HUES6 (cell line): ENCODE measurements around the gene MNAT1.
A peak's percentile ranks its signal among the peaks of the same experiment; 100 is the strongest.

Source experiments
- H3K27ac ChIP-seq: 2 replicates; pipeline ENCODE4 v1.7.0; 2013; ENCODE audit warnings: low read depth, mild to moderate bottlenecking, low read length, inconsistent platforms
- H3K27me3 ChIP-seq: 2 replicates; pipeline ENCODE4 v1.6.1; 2013; ENCODE audit warnings: low read length; ENCODE audit not compliant: control insufficient read depth, insufficient read depth
- H3K36me3 ChIP-seq: 2 replicates; pipeline ENCODE4 v1.6.1; 2013; ENCODE audit warnings: low read length; ENCODE audit not compliant: control insufficient read depth, insufficient read depth
- H3K4me1 ChIP-seq: 2 replicates; pipeline ENCODE4 v1.6.1; 2013; ENCODE audit warnings: low read length; ENCODE audit not compliant: control insufficient read depth, insufficient read depth
- H3K4me3 ChIP-seq: 2 replicates; pipeline ENCODE4 v1.5.1; 2013; ENCODE audit warnings: low read depth, low read length
- H3K9ac ChIP-seq: one replicate; pipeline ENCODE4 v1.6.1; 2013; ENCODE audit warnings: mild to moderate bottlenecking, low read length
- H3K9me3 ChIP-seq: 2 replicates; pipeline ENCODE4 v1.6.1; 2013; ENCODE audit warnings: low read depth, low read length; ENCODE audit not compliant: control insufficient read depth, insufficient read depth

Gene MNAT1

DNA sequence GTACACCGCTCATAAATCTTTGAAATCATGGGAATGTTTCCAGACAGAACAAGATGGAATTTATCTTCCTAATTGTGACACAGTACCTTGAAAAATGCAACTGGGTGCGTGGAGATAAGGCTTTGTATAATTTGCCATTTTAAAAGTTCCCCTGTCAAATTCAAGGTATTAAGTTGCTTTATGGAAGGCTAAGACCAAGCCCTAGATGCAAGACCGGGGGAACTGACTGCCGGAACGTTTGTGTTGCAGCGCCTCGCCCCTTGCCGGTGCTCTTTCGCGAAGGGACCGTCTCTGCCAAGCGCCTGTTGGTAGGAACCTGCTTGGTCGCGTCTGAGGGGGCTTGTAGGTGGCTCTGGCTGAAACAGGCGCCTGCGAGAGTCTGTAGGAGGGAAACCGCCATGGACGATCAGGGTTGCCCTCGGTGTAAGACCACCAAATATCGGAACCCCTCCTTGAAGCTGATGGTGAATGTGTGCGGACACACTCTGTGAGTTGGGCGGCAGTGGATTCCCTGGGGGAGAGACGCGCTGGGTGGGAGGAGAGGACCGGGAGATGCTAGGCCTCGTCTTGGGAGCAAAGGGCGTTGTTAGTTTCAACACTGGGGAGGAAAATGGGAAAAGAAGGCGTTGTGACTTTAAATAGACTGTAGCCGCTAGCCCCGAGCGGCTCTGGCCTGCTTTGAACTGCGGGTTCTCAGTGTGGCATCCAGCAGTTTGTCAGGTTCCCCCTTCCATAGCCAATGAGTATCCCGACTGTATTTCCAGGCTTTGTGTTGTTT lies at the start of gene MNAT1:
MNAT1 (plus strand) TSS at position 297 of the 778 bp plus-strand sequence; CDS start at position 399, 102 bp downstream.
- H3K4me3 ChIP-seq: peak within 1 kb of the TSS; percentile 95
- peaks cover 3% of the 10 kb centered on the region; the same call in 1 of the 2 replicates for H3K27me3 ChIP-seq
- no peaks in the 10 kb centered on the region for H3K9me3 ChIP-seq
- peaks cover 8% of the 10 kb centered on the region for H3K4me1 ChIP-seq
- H3K36me3 ChIP-seq: no peaks in the 10 kb centered on the region
- H3K27ac ChIP-seq: no peak within 1 kb of the TSS
- peak within 1 kb of the TSS; percentile 91 for H3K9ac ChIP-seq

DNA sequence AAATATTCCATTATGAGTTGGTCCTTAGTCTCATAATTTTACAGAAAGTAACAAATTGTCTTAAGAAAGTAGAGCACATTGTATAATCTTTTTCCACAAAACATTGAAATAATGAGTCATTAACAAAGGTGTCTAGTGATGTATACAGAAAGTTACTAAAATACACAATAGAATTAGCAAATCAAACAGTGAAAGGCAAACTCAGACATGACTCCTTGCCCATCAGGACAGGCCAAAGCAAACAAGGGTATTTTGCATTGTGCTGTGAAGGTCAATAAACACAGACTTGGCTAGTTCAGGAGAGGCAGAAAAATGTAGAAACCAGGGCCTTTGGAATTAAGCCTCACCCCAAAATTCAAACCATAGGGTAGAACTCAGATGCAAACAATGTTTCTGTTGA lies 47.7 kb upstream of the MNAT1 start:
- no peaks in the 10 kb centered on the region for H3K9me3 ChIP-seq
- H3K27ac ChIP-seq: no peak overlapping the region
- no peaks in the 10 kb centered on the region for H3K36me3 ChIP-seq
- no peak overlapping the region for H3K4me3 ChIP-seq
- H3K9ac ChIP-seq: no peak overlapping the region
- no peaks in the 10 kb centered on the region for H3K27me3 ChIP-seq
- H3K4me1 ChIP-seq: no peaks in the 10 kb centered on the region

DNA sequence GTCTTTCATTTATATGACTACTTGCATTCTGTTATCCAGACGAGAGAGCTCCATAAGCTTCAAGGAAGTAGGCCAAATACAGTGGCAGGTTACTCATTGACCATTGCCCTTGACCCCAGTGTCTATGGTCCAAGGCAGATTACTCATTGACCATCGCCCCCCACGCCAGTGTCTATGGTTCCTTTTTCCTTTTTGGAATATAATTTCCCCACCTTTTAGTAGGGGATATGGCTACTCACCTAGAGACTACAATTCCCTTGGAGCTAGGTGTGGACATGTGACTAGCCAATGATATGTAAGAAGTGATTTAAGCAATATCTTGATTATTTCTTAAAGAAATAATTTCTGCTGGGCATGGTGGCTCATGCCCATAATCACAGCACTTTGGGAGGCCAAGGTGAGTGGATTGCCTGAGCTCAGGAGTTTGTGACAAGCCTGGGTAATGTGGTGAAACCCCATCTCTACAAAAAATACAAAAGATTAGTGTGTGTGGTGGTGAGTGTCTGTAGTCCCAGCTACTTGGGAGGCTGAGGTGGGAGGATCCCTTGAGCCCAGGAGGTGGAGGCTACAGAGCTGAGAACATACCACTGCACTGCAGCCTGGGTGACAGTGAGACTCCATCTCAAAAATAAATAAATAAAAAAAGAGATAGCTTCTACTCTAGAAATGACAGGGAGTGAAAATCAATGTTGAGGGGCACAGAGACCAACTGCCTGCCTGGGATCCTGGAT lies 43.0 kb upstream of the MNAT1 start:
- H3K9ac ChIP-seq: no peak overlapping the region
- no peak overlapping the region for H3K27ac ChIP-seq
- H3K27me3 ChIP-seq: no peaks in the 10 kb centered on the region
- H3K4me3 ChIP-seq: no peak overlapping the region
- H3K9me3 ChIP-seq: no peaks in the 10 kb centered on the region
- no peaks in the 10 kb centered on the region for H3K4me1 ChIP-seq
- H3K36me3 ChIP-seq: no peaks in the 10 kb centered on the region

DNA sequence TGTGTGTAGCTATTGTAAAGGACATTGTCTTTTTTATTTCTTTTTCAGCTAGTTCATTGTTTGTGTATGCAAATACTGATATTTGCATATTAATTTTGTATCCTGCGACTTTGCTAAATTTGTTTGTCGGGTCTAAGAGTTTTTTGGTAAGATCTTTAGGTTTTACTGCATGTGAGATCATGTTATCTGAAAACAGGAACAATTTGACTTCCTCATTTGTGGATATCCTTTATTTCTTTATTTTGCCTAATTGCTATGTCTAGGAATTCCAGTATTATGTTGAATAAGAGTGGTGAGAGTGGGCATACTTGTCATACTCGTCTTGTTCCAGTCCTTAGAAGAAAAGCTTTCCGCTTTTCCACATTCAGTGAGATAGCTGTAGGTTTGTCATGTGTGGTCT lies 39.2 kb upstream of the MNAT1 start:
- Histone ChIP-seq H3K4me3 (no peak overlapping the region), H3K27me3 (no peaks in the 10 kb centered on the region), H3K9me3 (no peaks in the 10 kb centered on the region; the same call in 1 of the 2 replicates), H3K4me1 (no peaks in the 10 kb centered on the region), H3K27ac (no peak overlapping the region), H3K36me3 (no peaks in the 10 kb centered on the region), H3K9ac (no peak overlapping the region)

DNA sequence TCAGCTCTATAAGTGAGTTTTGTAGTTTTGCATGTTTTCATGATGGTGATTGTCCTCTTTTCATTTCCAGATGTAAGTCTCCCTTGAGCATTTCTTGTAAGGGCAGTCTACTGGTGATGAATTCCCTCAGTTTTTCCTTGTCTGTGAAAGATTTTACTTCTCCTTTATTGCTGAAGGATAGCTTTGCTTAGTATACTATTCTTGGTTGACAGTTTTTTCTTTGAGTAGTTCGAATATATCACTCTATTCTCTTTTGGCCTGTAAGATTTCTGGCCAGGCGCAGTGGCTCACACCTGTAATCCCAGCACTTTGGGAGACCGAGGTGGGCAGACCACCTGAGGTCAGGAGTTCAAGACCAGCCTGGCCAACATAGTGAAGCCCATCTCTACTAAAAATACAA lies 34.0 kb upstream of the MNAT1 start:
- Histone ChIP-seq H3K4me1 (no peaks in the 10 kb centered on the region), H3K9me3 (peaks cover 5% of the 10 kb centered on the region), H3K4me3 (no peak overlapping the region), H3K27ac (no peak overlapping the region), H3K36me3 (no peaks in the 10 kb centered on the region), H3K27me3 (no peaks in the 10 kb centered on the region), H3K9ac (no peak overlapping the region)

DNA sequence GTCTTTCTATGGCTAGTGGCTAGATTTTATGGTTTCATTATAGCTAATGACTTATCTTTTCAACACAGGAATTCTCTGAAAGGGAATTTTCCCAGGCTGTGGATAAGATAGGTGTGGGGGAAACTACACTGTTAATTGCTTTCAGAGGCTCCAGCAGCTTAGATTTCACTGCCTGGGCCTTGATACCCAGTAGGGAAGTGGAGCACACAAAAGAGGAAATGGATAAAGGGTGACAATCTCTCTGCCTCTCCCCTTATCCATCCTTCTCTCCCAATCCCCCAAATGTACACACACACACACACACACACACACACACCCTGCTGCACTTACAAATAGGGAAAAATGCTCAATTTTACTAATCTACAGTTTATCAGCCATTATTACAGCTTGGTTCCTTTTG lies 29.5 kb upstream of the MNAT1 start:
- H3K9ac ChIP-seq: no peak overlapping the region
- no peak overlapping the region for H3K27ac ChIP-seq
- H3K4me3 ChIP-seq: no peak overlapping the region
- H3K4me1 ChIP-seq: 0 out of 2 replicates have a peak, but pooled peaks cover under 1% of the 10 kb centered on the region
- no peaks in the 10 kb centered on the region for H3K27me3 ChIP-seq
- peaks cover 5% of the 10 kb centered on the region for H3K9me3 ChIP-seq
- no peaks in the 10 kb centered on the region for H3K36me3 ChIP-seq

DNA sequence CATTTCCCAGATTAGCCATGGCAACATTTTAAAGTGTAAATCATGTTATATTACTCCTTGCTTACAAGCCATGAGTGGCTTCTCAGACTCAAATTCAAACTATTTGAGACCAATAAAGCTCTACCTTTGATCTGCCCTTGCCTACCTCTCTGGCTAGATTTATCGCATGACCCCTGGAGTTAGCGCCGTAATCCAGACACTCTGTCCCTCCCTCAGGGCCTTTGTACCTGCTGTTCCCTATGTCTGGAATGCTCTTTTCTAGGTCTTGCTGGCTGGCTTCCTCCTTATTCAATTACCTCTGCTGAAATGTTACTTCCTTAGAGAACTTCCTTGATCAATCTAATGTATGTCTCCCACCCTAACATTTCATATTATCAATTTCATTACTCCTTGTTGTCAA lies 26.7 kb upstream of the MNAT1 start:
- Histone ChIP-seq H3K9ac (no peak overlapping the region), H3K36me3 (peaks cover 2% of the 10 kb centered on the region; the same call in 1 of the 2 replicates), H3K4me3 (no peak overlapping the region), H3K4me1 (peaks cover 6% of the 10 kb centered on the region; the same call in 1 of the 2 replicates), H3K27me3 (no peaks in the 10 kb centered on the region), H3K27ac (no peak overlapping the region), H3K9me3 (no peaks in the 10 kb centered on the region)

DNA sequence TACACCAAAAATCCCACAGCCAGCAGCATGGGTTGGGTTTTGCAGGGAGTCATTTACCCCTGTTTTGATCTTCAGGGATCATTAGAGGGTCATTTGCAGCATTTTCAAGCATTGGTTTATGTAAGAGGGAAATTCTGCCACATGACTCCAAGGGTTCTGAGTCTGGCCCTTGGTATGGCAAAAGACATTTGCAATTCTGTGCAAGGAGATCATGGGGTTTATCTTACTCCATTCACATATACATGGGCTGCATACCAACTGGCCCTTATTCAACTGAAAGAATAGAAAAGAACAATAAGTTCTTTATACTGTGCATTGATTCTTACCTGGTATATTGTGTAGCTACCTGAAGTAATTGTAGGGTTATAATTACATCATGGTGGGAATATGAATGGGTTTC lies 24.1 kb upstream of the MNAT1 start:
- H3K9me3 ChIP-seq: no peaks in the 10 kb centered on the region
- peaks cover 6% of the 10 kb centered on the region; the same call in 1 of the 2 replicates for H3K4me1 ChIP-seq
- no peak overlapping the region for H3K4me3 ChIP-seq
- H3K9ac ChIP-seq: no peak overlapping the region
- H3K27me3 ChIP-seq: no peaks in the 10 kb centered on the region
- H3K36me3 ChIP-seq: peaks cover 20% of the 10 kb centered on the region
- H3K27ac ChIP-seq: no peak overlapping the region

DNA sequence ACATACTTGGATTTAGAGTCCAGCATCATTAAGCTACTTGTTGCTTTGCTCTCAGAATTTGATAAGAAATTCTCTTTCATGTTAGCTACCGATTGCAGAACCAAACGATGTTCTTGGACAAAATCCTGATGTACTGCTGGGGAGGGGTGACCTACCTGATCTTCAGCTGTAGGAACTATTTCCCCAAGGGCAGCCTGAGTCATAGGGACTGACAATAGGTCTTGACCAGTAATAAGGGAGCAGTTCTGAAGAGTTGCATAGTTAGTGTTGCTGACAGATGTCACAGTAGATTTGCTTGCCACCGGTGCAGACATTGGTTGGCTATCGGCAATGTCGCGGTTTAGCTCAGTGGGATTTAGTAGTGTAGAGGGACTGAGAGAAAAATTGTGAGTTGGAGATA lies 21.0 kb upstream of the MNAT1 start:
- Histone ChIP-seq H3K4me3 (no peak overlapping the region), H3K27ac (no peak overlapping the region), H3K9me3 (no peaks in the 10 kb centered on the region), H3K27me3 (no peaks in the 10 kb centered on the region), H3K9ac (no peak overlapping the region), H3K36me3 (peaks cover 43% of the 10 kb centered on the region), H3K4me1 (peaks cover 6% of the 10 kb centered on the region; the same call in 1 of the 2 replicates)

DNA sequence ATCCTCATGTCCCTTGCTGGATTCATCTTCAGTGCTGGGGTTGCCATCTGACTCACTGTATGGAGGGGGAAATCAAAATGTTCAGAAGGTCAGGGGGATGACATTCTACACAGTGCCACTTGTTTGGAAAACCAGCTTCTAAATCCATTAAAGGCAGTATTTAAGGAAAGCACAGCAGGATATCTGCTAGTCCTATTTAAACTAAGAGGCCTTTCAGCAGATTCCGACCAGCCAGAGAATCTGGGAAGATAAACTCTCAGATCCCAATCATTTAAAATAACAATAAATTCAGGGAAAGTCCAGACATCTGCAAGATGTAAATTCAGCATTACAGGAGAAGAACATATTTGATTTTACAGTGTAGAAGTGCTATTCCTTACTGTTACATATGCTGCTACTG lies 14.2 kb upstream of the MNAT1 start:
- Histone ChIP-seq H3K9me3 (no peaks in the 10 kb centered on the region), H3K36me3 (peaks cover 45% of the 10 kb centered on the region), H3K9ac (peak overlapping the region; percentile 14), H3K27ac (no peak overlapping the region), H3K4me3 (peak overlapping the region; percentile 98), H3K4me1 (peaks cover 21% of the 10 kb centered on the region), H3K27me3 (no peaks in the 10 kb centered on the region)

DNA sequence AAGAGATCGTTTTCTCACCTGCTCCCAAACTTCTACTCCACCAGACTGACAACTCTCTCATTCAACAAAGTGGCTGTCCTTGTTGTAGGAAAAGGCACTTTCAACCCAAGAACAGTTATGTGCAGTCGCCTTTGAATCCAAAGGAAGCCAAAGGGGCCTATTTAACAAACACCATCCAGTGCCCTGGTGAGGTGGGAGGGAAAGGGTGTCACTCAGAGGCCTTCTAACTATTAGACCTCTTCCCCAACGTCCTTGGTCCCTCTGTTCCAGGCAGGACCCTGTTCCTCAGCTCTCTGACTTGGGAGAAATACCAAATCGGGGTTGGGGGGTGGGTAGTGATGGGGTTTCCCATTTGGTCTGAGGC lies 13.6 kb upstream of the MNAT1 start:
- Histone ChIP-seq H3K4me1 (peaks cover 21% of the 10 kb centered on the region), H3K36me3 (peaks cover 39% of the 10 kb centered on the region), H3K27ac (no peak overlapping the region), H3K27me3 (no peaks in the 10 kb centered on the region), H3K9ac (peak overlapping the region; percentile 73), H3K9me3 (no peaks in the 10 kb centered on the region), H3K4me3 (peak overlapping the region; percentile 98)
